Subcutaneous adipose tissue (tissue), 4 donors: Measurements from ENCODE around the gene EPHA2. TPM values are rescaled to one million over a fixed set of nuclear protein-coding genes. Genes with fewer than 3 reads are reported as not detected.

Experiments used
- CTCF ChIP-seq: fragments of 450-650 bp; IDR thresholded peaks from one replicate; pipeline ENCODE4 v1.5.1; 2016; ENCODE audit warnings: low read depth, mild to moderate bottlenecking, control low read depth, antibody characterized with exemption, moderate library complexity
- total RNA-seq, 4 donors: library from RNA; depleted of rRNA; stranded (reverse); fragments of >200 nt; gene quantifications; one replicate each; pipeline ENCODE4 v1.1.0, GENCODE V29; 2016

EPHA2 gene
- total RNA-seq, 4 donors from 2014 or later, result 3.6 to 20.3 (median 7.3) TPM

- TF ChIP-seq CTCF, result no peak
These were observed 22.6 kb downstream of the EPHA2 start for GRCh38 chr1:16133007-16133961.

- no peak for TF ChIP-seq CTCF
These were observed 23.5 kb downstream of the EPHA2 start for GRCh38 chr1:16132325-16132785.

- TF ChIP-seq CTCF, result no peak
These were observed 24.1 kb downstream of the EPHA2 start for GRCh38 chr1:16131636-16132324.

GRCh38 chr1:16130827-16131226 is 25.0 kb downstream of the EPHA2 start:
- TF ChIP-seq CTCF, result no peak

GRCh38 chr1:16129921-16130543 is 25.8 kb downstream of the EPHA2 start:
- TF ChIP-seq CTCF, result no peak

- no peak for TF ChIP-seq CTCF
These were observed 26.6 kb downstream of the EPHA2 start for GRCh38 chr1:16129316-16129715.

GRCh38 chr1:16128338-16128741 is 27.5 kb downstream of the EPHA2 start:
- no peak for TF ChIP-seq CTCF
